ENCODE results near the gene TMIGD2.

Gene TMIGD2

DNA sequence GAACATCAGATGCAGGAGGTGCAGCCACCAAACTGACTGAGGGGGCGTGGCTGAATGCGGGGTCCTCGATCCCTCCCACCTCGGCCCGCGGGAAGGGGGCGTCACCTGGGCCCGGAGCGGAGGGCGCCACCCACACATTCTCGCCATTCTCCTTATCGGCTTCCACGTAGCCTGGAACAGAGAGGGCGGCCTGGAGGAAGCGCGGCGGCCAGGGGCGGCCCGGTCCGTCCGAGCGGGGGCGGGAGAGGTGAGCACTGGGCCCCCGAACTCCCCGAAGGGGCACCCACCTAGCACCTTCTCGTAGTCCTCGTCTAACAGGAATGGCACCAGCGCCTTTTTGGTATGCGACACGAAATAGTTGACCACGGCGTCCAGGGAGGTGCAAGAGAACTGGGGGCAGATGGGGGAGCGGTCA, 24.7 kb upstream of the TMIGD2 start:
- DNase-seq (ENCODE audit: low read depth), result no peak

DNA sequence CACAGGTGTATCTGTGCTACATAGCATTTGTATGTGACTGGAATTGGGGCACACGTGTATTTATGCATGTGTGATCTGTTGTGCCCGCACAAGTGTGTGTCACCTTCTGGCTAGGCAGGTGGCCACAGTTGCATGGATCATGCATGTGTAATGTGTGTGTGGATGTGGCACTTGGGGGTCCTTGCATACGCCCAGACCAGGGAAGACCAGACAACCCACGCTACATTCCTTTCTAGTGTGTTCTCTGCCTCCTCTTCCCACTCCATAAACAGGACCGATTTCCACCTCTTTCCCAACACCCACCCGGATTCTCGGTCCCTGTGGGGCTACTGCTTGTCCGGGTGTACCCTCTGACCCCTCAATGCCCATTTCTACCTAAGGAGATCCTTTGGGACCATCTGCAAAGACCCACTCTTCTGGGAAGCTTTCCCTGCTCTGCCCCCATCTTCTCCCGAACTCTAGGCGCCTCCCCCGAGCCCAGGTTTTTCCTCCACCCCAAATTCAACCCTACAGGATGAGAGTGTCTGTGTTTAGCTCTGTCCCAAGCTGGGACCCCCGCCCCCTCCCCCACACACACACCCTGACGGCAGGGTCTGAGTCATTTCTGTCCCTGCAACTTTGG, 24.1 kb upstream of the TMIGD2 start:
- DNase-seq (ENCODE audit: low read depth), result no peak

DNA sequence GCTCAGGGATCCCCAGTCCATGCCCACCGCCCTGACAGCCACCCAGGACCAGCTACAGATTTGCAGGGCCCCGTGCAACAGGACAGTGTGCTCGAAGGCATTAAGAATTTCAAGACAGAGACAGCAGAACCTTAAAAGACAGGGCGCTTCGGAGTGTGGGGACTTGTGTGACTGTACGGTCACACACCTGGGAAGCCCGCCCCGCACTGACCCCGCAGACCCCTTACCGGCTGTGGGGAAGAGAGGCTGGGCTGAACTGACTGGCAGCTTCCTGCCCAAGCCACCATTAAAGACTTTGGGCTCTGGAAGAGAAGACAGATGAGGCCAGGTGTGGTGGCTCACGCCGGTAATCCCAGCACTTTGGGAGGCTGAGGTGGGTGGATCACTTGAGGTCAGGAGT, 22.0 kb upstream of the TMIGD2 start:
- DNase-seq (ENCODE audit: low read depth), result no peak

DNA sequence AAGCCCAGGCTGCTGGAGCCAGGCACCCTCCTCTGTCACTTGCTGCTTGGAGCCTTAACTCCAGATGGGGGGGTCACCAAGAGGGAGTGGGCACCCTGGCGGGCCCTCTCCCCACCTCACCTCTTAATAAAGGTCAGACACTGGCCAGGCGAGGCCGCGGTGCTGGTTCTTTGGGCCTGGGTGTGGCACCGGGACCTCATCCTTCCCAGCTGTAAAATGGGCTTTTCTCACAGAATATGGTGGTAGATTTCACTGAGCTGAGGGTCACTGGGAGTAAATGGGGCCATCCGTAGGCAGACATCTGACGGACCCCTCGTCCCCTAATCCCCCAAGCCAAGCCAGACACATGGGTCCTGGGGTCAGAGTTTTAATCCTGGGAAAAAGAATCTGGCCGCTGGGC, 21.5 kb upstream of the TMIGD2 start:
- no peak for DNase-seq (ENCODE audit: low read depth)

DNA sequence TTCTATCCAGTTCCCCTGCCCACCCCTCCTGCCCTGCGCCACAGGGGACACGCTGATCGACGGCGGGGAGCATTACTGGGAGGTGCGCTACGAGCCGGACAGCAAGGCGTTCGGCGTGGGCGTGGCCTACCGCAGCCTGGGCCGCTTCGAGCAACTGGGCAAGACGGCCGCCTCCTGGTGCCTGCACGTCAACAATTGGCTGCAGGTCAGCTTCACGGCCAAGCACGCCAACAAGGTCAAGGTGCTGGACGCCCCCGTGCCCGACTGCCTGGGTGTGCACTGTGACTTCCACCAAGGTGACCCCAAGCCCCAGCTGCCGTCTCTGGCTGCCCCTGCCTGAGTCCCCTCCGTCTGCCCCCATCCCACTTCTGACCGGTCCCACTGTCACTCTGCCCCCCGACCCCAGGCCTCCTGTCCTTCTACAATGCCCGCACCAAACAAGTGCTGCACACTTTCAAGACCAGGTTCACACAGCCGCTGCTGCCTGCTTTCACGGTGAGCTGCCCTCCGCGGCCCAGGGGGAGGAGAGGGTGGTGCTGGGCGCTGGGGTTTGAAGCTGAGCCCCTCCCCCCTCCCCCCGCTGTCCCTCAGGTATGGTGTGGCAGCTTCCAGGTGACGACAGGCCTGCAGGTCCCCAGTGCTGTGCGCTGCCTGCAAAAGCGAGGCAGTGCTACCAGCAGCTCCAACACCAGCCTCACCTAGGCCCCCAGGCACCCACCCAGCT, 20.9 kb upstream of the TMIGD2 start:
- DNase-seq (ENCODE audit: low read depth), result no peak

DNA sequence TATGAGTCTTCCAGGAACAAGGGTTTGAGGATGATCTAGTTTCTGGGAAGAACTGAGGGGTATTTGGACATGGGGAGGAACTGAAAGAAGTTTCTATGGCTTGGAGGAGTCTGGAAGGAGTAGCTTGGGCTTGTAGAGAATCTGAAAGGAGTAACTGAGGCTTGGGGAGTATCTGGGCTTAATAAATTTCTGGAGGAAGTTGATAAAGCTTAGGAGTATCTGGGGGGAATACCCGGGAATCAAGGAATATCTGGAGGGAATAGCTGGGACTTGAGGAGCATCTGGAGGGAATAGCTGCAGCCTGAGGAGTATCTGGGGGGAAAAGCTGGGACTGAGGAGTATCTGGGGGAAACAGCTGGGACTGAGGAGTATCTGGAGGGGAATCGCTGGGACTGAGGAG, 18.2 kb upstream of the TMIGD2 start:
- no peak for DNase-seq (ENCODE audit: low read depth)

DNA sequence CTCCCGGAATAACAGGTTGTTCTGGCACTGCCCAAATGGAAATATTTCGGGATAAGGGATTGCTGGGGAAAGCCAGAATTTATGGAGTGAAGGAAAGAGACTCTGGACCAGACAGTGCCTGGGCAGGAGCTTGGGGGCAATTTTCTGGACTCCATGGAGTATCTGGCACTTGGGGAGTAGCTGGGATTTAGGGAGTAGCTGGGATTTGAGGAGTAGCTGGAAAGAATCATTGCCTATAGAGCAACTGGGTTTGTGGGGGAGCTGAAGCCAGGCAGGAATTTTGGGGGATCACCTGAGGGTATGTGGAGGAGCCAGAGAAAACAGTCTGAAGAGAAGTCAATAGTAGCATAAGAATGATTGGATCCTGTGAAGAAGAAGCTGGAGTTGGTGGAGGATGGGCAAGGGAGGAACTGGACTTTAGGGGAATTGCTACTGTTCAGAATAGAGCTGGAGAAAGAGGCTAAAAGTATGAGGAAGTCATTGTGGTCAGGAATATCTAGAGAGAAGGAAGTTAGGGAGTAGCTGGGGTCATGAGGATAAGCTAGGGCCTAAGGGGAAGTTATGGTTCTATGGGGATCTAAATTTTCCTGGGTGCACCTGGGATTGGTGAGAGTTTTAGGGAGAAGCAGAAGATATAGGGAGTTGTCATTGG, 17.0 kb upstream of the TMIGD2 start:
- DNase-seq (ENCODE audit: low read depth), result no peak

DNA sequence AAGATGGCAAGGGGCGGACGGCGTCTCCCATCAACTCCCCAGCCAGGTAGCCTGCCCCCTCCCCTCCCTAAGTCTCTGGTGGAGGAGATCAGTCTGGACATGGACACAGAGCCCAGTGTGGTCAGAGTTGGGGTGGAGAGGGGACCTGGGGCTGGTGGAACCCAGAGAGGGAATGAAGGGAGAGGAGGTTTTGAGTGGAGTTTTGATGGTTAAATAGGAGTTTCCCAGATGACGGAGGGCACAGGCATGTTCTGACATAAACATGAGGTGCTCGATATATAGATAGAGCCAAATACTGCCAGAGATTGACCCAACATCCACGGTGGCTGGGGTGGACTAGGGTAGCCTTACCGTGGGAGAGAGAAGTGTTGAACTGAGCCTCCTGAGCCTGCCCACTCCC, 16.3 kb upstream of the TMIGD2 start:
- no peak for DNase-seq (ENCODE audit: low read depth)

DNA sequence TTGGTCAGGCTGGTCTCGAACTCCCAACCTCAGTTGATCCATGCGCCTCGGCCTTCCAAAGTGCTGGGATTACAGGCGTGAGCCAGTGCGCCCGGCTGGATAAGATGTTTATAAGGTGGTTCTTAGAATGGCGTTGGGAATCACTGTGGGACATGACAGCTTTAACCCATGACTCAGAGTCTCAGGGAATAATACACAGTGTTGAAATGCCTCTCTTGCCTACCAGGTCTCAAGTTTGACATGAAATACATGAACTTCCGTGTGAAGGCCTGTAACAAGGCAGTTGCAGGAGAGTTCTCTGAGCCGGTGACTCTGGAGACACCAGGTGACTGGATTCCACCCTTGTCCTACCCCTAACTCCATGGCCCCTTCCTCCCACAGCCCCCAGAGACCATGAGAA, 14.8 kb upstream of the TMIGD2 start:
- no peak for DNase-seq (ENCODE audit: low read depth)

DNA sequence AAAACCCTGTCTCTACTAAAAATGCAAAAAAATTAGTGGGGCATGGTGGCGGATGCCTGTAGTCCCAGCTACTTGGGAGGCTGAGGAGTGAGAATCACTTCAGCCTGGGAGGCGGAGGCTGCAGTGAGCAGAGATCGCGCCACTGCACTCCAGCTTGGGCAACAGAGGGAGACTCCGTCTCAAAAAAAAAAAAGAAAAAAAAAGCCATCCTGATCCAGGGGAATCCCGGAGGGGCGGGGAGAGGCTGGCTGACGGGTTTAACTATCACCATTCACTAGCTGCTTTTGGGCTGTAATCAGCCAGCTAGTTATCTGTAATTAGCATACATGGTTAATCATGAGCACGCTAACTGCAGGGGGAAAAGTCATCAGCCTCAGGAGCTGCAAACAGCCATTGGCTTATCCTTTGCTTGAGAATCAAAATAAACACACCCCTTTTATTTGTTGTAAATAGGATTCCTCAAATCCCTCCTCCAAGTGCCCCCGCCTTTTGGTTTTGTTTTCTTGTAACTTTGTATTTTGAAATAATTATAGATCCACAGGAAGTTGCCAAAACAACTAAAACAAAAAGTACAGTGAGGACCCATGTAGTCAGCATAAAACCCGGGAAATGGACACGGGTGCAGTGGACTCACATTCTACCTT, 11.8 kb upstream of the TMIGD2 start:
- DNase-seq (ENCODE audit: low read depth), result no peak

DNA sequence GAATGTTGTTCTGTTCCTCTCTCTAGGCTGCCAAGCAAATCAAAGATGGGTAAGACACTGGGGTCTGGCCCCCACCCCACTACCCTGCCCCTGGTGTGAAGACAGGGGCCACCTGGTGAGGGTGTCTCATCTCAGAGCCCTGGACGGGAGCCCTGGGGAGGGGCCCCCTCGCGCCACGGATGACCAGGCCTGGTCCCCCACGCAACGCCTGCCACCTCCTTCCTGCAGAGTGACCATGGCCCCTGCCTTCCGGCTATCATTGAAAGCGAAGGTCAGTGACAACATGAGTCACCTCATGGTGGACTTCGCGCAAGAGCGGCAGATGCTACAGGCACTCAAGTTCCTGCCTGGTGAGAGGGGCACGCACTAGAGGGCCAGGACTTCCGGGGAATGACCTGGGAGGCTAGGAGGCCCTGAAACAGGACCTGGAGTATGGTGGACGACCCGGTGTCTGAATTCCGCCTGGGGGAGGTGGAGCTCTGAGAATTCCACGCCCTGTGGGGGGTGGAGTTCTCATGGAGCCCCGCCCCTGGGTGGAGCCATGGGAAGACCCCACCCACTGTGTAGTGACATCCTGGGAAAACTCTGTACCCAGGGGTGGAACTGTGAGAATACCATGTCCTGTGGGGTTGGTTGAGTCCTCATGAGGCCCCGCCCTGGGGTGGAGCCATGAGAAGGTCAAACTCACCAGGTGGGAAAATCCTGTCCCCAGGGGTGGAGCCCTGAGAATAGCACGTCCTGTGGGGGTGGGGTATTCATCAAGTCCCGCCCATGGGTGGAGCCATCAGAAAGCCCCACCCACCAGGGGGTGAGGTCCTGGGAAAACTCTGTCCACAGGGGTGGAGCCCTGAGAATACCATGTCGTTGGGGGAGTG, 8.3 kb upstream of the TMIGD2 start:
- DNase-seq (ENCODE audit: low read depth), result no peak

DNA sequence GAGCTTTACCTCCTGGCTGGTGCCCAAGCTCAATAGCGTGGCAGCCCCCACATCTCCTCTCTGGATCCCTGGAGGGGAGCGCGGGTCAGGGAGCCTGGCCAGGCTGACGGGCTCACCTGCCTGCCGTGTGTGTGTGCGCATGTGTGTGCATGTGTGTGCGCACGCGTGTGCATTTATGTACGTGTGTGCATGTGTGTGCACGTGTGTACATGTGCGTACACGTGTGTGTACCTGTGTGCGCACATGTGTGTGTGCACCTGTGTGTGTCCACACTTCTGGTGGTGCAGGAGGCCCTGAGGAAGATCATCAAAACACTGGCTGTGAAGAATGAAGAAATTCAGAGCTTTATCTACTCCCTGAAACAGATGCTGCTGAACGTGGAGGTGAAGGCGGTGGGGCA, 3.5 kb upstream of the TMIGD2 start:
- no peak for DNase-seq (ENCODE audit: low read depth)

DNA sequence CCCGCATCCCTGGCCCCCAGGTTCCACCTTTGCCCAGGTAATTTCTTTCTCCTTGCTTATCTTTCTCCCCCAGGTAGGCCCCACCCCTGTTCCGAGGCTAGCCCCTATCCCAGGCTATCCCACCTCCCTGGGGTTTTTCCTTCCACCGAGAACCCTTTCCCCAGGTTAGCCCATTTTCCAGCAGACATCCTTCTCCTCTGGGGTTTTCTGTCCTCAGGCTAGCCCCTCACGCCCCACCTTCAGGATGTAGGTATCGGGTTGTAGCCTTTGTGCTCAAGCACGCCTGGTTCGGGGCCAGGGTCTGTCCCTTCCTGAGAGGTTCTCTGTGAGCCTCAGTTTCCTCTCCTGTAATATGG, 3.0 kb upstream of the TMIGD2 start:
- no peak for DNase-seq (ENCODE audit: low read depth)

DNA sequence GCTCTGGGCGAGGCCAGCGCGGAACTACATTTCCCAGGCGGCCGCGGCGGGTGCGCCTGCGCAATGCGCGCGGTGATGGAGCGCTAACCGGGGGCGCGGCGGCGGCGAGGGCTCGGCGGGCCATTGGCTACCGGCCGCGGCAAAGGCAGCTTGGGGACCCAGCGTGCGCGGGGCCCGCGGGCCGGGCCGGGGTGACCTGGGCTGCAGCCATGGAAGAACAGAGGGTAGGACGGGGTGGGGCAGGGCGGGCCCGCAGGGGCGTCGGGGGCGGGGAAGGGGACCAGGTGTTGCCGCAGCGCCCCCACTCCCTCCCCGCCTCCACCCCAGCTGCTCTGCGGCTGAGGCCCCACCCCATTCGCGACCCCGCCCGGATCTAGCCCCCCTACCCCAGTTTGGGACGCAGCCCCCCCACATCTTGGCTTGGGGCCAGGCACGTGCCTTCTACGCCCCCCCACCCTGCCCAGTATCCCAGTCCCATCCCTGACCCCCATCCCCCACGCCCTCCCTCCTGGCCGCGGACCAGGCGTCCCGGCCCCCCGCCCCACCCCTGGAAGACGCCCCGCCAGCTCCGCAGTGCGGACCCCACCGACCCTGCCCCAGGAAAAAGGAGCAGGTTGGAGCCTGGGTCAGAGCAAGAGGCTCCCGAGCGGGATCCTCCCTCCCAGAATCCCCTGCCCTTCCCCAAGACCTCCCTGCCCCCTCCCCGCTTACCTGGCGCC, 2.5 kb upstream of the TMIGD2 start, which contains the start of gene FSD1:
FSD1 (plus strand) TSS at position 61 of the 719 bp plus-strand sequence; CDS start at position 210, 149 bp downstream.
- DNase-seq (ENCODE audit: low read depth), result no peak

DNA sequence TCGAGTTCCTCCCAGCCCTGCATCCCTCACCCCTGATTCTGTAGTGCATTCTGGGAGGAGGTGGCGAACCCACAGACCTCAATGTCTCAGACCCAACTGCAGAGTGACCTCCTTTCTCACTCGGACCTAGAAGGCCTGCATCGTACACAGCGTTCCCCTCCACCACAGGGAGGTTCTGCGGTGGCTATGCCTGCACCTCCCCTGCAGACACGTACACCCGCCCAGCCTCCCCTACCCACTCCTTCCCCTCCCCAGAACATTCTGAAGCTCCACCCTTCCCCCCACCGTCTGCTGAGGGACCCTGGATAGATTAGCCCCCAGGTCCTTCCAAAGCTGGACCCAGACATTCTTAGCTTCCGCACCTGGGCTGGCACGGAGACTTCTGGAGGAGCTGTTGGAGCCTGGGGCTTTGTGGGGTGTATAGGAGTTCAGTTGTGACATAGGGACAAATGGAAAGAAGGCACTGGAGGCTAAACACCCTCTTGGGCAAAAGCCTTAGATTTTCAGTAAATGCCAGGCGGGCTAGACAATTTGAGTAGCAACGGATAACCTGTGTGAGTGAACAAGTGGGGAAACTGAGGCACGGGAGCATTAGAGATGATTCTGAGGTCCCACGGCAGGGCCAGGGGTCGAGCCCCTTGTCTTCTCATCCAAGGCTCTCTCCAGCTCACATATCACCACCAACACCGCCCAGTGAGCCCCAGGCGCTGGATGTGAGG, 1.8 kb upstream of the TMIGD2 start:
- DNase-seq (ENCODE audit: low read depth), result no peak

DNA sequence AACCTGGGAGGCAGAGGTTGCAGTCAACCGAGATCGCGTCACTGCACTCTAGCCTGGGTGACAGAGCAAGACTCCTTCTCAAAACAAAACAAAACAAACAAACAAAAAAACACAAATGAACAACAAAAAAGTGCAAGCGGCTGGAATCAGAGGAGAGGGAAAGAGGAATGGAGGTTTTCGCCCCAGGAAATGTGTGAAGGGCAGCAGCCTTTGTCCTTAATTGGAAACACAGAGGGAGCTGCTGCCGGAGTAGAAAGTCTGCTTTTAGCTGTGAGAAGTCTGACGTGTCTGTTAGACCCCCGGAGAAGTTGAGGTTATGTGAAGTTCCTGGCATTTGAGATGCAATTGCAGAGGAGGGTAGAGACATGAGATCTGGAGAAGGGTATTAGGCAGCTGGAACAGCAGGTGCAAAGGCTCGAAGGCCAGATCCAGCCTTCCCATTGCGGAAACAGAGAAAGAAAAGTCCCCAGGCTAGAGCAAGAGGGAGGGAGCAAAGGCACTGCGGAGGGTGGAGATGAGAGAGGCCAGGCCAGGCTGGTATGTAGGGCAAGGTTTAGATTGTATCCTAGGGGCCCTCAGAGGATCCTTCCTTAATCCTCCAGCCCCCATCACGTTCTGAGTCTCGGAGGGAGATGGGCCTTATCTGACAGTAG, 473 bp downstream of the TMIGD2 start:
- DNase-seq (ENCODE audit: low read depth), result no peak

DNA sequence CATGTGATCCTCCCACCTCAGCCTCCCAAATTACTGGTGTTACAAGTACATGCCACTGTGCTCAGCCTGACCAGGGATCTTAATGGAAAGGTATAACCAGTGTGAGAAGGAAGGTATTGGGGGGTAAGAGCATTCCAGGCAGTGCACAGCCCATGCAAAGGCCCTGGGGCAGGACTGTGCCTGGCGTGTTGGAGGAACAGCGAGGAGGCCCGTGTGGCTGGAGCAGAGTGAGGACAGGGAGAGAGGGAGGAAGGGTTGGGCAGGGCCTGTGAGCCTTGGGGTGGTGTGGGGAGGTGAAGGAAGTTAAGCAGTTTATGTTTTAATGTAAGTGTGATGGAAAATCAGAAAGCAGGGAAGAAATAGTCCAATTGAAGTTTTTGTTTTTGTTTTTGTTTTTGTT, 1.6 kb downstream of the TMIGD2 start:
- DNase-seq (ENCODE audit: low read depth), result no peak

DNA sequence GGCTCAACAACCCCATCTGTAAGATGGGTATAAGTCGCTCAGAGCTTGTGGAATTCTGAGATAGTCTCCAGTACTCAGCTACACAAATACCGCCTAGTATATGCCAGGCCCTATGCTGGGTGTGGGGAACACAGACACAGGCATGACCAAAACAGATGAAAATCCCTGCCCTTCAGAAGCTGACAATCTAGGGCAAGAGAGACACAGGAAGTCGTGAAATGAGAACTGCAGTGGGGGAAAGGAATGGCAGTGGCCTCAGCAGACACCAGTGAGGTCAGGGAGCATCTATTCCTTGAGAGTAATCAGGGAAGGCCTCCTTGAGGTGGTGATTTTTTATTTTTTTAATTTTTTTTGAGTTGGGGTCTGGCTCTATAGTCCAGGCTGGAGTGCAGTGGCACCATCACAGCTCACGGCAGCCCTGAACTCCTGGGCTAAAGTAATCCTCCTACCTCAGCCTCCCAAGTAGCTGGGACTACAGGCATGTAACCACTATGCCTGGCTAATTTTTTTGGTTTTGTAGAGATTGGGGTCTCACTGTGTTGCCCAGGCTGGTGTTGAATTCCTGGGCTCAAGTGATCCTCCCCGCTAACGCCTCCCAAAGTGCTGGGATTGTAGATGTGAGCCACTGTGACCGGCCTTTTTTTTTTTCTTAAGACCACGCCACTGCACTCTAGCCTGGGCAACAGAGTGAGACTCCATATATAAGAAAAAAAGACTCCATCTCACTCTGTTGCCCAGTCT, 3.2 kb downstream of the TMIGD2 start:
- DNase-seq (ENCODE audit: low read depth), result no peak
